ENCODE data around the gene INAFM1.

Gene INAFM1

DNA sequence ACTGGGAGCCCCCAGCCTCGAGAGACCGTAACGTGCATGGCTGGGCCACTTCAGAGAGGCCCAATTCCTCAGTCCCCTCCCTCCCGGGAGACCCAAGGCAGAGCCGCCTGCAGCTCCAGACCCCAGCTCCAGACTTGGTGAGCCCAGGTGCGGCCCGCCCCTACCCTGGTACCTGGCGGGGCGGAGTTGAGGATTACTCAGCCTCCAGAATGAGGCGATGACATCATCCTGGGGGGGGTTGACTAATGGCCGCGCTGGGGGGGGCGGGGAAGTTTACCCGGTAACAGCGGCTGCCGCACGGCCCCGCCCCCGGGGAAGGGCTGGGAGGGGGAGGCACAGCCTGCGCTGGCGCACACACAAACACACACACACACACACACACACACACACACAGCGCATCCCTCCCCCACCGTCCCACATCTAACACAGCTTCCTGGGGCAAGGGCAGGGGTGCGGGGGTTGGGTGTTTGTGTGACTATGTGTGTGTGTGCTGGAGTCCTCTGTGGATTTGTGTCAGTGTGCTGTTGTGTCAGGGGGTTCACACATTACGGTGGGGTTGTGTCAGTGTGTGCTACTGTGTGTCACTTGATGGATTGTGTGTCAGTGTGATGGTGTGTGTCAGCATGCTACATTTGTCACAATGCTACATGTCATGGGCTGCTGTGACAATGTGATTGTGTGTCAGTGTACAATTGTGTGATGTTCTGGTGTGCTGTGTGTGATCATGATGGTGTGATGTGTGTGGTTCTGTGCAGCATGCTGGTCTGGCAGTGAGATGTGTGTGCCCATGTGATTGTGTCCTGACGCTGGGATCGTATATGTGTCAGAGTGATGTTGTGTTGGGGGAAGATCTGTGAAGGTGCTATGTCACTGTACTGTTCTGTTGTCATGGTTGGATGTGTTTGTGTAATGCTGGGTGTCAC, 33.4 kb upstream of the INAFM1 start (continued):
- TF ChIP-seq HOXA7 (CRISPR knock-in tag; IDR thresholded peaks at IDR 0.05; ENCODE audit: borderline replicate concordance), result no peak
- no peak for TF ChIP-seq ZNF274 (IDR thresholded peaks at IDR 0.05; ENCODE audit: low read length)
- no peak for TF ChIP-seq ZNF274 (tag by site-specific recombination; IDR thresholded peaks at IDR 0.05; ENCODE audit: borderline replicate concordance)
- TF ChIP-seq ZNF133 (tag by site-specific recombination; IDR thresholded peaks at IDR 0.05), result no peak; the same call in none of the 2 replicates
- TF ChIP-seq ZNF112 (tag by site-specific recombination; IDR thresholded peaks at IDR 0.05), result no peak
- no peak for TF ChIP-seq ZNF610 (tag by site-specific recombination; IDR thresholded peaks at IDR 0.05; ENCODE audit: borderline replicate concordance)
- TF ChIP-seq, protein P1, sequence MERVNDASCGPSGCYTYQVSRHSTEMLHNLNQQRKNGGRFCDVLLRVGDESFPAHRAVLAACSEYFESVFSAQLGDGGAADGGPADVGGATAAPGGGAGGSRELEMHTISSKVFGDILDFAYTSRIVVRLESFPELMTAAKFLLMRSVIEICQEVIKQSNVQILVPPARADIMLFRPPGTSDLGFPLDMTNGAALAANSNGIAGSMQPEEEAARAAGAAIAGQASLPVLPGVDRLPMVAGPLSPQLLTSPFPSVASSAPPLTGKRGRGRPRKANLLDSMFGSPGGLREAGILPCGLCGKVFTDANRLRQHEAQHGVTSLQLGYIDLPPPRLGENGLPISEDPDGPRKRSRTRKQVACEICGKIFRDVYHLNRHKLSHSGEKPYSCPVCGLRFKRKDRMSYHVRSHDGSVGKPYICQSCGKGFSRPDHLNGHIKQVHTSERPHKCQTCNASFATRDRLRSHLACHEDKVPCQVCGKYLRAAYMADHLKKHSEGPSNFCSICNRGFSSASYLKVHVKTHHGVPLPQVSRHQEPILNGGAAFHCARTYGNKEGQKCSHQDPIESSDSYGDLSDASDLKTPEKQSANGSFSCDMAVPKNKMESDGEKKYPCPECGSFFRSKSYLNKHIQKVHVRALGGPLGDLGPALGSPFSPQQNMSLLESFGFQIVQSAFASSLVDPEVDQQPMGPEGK (tag by site-specific recombination; IDR thresholded peaks at IDR 0.05), result peak; percentile 98
- TF ChIP-seq ZNF138 (tag by site-specific recombination; IDR thresholded peaks at IDR 0.05; ENCODE audit: borderline replicate concordance), result no peak
- TF ChIP-seq ZNF341 (tag by site-specific recombination; IDR thresholded peaks at IDR 0.05; ENCODE audit: low read depth), result peak; percentile 95
- TF ChIP-seq, protein P2, sequence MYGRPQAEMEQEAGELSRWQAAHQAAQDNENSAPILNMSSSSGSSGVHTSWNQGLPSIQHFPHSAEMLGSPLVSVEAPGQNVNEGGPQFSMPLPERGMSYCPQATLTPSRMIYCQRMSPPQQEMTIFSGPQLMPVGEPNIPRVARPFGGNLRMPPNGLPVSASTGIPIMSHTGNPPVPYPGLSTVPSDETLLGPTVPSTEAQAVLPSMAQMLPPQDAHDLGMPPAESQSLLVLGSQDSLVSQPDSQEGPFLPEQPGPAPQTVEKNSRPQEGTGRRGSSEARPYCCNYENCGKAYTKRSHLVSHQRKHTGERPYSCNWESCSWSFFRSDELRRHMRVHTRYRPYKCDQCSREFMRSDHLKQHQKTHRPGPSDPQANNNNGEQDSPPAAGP (tag by site-specific recombination; IDR thresholded peaks at IDR 0.05), result peak; percentile 63; the same call in 1 of the 2 replicates
- TF ChIP-seq REPIN1 (tag by site-specific recombination; IDR thresholded peaks at IDR 0.05; ENCODE audit: low read depth), result peak; percentile 23; the same call in 1 of the 2 replicates
- no peak for TF ChIP-seq ZNF146 (tag by site-specific recombination; IDR thresholded peaks at IDR 0.05)
- no peak for TF ChIP-seq ZNF48 (tag by site-specific recombination; IDR thresholded peaks at IDR 0.05)
- TF ChIP-seq GLIS2 (tag by site-specific recombination; IDR thresholded peaks at IDR 0.05), result peak; percentile 75
- peak; percentile 72 for TF ChIP-seq ZNF324 (tag by site-specific recombination; IDR thresholded peaks at IDR 0.05)
- TF ChIP-seq ZNF571 (tag by site-specific recombination; IDR thresholded peaks at IDR 0.05), result no peak
- TF ChIP-seq ZNF223 (tag by site-specific recombination; IDR thresholded peaks at IDR 0.05), result no peak
- TF ChIP-seq ZNF585B (tag by site-specific recombination; IDR thresholded peaks at IDR 0.05), result no peak
- no peak for TF ChIP-seq GLI2 (tag by site-specific recombination; IDR thresholded peaks at IDR 0.05; ENCODE audit: borderline replicate concordance, low read depth)
- peak; percentile 96 for TF ChIP-seq KLF9 (tag by site-specific recombination; IDR thresholded peaks at IDR 0.05; ENCODE audit: low read depth)
- TF ChIP-seq, protein P3, sequence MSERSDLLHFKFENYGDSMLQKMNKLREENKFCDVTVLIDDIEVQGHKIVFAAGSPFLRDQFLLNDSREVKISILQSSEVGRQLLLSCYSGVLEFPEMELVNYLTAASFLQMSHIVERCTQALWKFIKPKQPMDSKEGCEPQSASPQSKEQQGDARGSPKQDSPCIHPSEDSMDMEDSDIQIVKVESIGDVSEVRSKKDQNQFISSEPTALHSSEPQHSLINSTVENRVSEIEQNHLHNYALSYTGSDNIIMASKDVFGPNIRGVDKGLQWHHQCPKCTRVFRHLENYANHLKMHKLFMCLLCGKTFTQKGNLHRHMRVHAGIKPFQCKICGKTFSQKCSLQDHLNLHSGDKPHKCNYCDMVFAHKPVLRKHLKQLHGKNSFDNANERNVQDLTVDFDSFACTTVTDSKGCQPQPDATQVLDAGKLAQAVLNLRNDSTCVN (tag by site-specific recombination; optimal IDR thresholded peaks at IDR 0.05), result peak; percentile 46
- TF ChIP-seq TRIM28 (IDR thresholded peaks at IDR 0.05; ENCODE audit: borderline replicate concordance, low read length), result no peak
- TF ChIP-seq, protein P4, sequence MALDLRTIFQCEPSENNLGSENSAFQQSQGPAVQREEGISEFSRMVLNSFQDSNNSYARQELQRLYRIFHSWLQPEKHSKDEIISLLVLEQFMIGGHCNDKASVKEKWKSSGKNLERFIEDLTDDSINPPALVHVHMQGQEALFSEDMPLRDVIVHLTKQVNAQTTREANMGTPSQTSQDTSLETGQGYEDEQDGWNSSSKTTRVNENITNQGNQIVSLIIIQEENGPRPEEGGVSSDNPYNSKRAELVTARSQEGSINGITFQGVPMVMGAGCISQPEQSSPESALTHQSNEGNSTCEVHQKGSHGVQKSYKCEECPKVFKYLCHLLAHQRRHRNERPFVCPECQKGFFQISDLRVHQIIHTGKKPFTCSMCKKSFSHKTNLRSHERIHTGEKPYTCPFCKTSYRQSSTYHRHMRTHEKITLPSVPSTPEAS (tag by site-specific recombination; IDR thresholded peaks at IDR 0.05), result peak; percentile 99
- TF ChIP-seq ZNF510 (tag by site-specific recombination; IDR thresholded peaks at IDR 0.05; ENCODE audit: insufficient replicate concordance), result no peak
- TF ChIP-seq ZNF174 (tag by site-specific recombination; IDR thresholded peaks at IDR 0.05), result no peak
- TF ChIP-seq, protein P5, sequence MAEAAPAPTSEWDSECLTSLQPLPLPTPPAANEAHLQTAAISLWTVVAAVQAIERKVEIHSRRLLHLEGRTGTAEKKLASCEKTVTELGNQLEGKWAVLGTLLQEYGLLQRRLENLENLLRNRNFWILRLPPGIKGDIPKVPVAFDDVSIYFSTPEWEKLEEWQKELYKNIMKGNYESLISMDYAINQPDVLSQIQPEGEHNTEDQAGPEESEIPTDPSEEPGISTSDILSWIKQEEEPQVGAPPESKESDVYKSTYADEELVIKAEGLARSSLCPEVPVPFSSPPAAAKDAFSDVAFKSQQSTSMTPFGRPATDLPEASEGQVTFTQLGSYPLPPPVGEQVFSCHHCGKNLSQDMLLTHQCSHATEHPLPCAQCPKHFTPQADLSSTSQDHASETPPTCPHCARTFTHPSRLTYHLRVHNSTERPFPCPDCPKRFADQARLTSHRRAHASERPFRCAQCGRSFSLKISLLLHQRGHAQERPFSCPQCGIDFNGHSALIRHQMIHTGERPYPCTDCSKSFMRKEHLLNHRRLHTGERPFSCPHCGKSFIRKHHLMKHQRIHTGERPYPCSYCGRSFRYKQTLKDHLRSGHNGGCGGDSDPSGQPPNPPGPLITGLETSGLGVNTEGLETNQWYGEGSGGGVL (tag by site-specific recombination; IDR thresholded peaks at IDR 0.05), result peak; percentile 98
- TF ChIP-seq, protein P6, sequence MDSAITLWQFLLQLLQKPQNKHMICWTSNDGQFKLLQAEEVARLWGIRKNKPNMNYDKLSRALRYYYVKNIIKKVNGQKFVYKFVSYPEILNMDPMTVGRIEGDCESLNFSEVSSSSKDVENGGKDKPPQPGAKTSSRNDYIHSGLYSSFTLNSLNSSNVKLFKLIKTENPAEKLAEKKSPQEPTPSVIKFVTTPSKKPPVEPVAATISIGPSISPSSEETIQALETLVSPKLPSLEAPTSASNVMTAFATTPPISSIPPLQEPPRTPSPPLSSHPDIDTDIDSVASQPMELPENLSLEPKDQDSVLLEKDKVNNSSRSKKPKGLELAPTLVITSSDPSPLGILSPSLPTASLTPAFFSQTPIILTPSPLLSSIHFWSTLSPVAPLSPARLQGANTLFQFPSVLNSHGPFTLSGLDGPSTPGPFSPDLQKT (IDR thresholded peaks at IDR 0.05; ENCODE audit: borderline replicate concordance, low read depth, low read length), result no peak
- TF ChIP-seq ZNF664 (tag by site-specific recombination; IDR thresholded peaks at IDR 0.05), result peak; percentile 54; the same call in 1 of the 2 replicates
- TF ChIP-seq ZNF670 (tag by site-specific recombination; IDR thresholded peaks at IDR 0.05; ENCODE audit: low read depth), result no peak
